ENCODE data around the gene PGM2. TPM values are rescaled to one million over a fixed set of nuclear protein-coding genes. Genes with fewer than 3 reads are reported as not detected.

PGM2 gene
- total RNA-seq, 4 donors from 2014 or later = 13.7 to 24.3 (median 15.5) TPM

GRCh38 chr4:37882665-37883296 lies 56.3 kb downstream of the PGM2 start:
- DNase-seq (ENCODE audit: low spot score in 2 of 2) = no peak
- 37% methylated on average over 4 of the region's 4 CpGs for WGBS, 2 donors
- TF ChIP-seq EP300 (IDR thresholded peaks at IDR 0.05) (no peak), CTCF (IDR thresholded peaks at IDR 0.05) (no peak), POLR2A (IDR thresholded peaks at IDR 0.05) (no peak)
- Histone ChIP-seq H3K27me3 (no peaks in the 10 kb centered on the region), H3K36me3 (no peaks in the 10 kb centered on the region), H3K4me1 (peaks cover 0 to 3% (median 0%) of the 10 kb centered on the region in 4 donors), H3K4me3 (no peak overlapping the region), H3K9me3 (no peaks in the 10 kb centered on the region), H3K27ac (no peak overlapping the region)

- no peaks in the 10 kb centered on the region for H3K36me3 ChIP-seq
- no peak for DNase-seq (ENCODE audit: low spot score in 2 of 2)
- no peak overlapping the region for H3K27ac ChIP-seq
- H3K4me3 ChIP-seq = no peak overlapping the region
- no peak for TF ChIP-seq EP300 (IDR thresholded peaks at IDR 0.05)
- no peak for TF ChIP-seq POLR2A (IDR thresholded peaks at IDR 0.05)
- TF ChIP-seq CTCF (IDR thresholded peaks at IDR 0.05) = no peak
- WGBS, 2 donors = 86 to 90% methylated on average over 3 of the region's 3 CpGs
- H3K4me1 ChIP-seq = peaks cover 0 to 4% (median 1%) of the 10 kb centered on the region in 4 donors
- H3K9me3 ChIP-seq = no peaks in the 10 kb centered on the region
- no peaks in the 10 kb centered on the region for H3K27me3 ChIP-seq
These were observed 58.5 kb downstream of the PGM2 start for GRCh38 chr4:37884855-37885487.

- peaks cover 0 to 10% (median 4%) of the 10 kb centered on the region in 4 donors for H3K4me1 ChIP-seq
- no peak overlapping the region for H3K4me3 ChIP-seq
- WGBS, 2 donors = 65 to 70% methylated on average over 8 of the region's 8 CpGs
- DNase-seq (ENCODE audit: low spot score in 2 of 2) = no peak
- H3K27ac ChIP-seq = no peak overlapping the region
- no peaks in the 10 kb centered on the region for H3K9me3 ChIP-seq
- TF ChIP-seq POLR2A (IDR thresholded peaks at IDR 0.05) = no peak
- TF ChIP-seq EP300 (IDR thresholded peaks at IDR 0.05) = no peak
- TF ChIP-seq CTCF (IDR thresholded peaks at IDR 0.05) = no peak
- H3K36me3 ChIP-seq = no peaks in the 10 kb centered on the region
- H3K27me3 ChIP-seq = peaks cover 0 to 5% of the 10 kb centered on the region in 2 donors
These were observed 59.0 kb downstream of the PGM2 start for GRCh38 chr4:37885496-37885895.

GRCh38 chr4:37889849-37890800 lies 63.6 kb downstream of the PGM2 start:
- TF ChIP-seq CTCF (IDR thresholded peaks at IDR 0.05) = peak in 4 of 5 experiments; percentile 14 to 28 (median 21)
- no peak for TF ChIP-seq POLR2A (IDR thresholded peaks at IDR 0.05)
- peak in 1 of 2 donors; percentile 34 for TF ChIP-seq EP300 (IDR thresholded peaks at IDR 0.05)
- no peaks in the 10 kb centered on the region for H3K9me3 ChIP-seq
- WGBS, 2 donors = 7 to 10% methylated on average over 49 to 52 of the region's 63 CpGs
- peaks cover 0 to 31% (median 11%) of the 10 kb centered on the region in 4 donors for H3K4me1 ChIP-seq
- DNase-seq (ENCODE audit: low spot score in 2 of 2) = peak in 1 of 2 donors; percentile 23
- no peaks in the 10 kb centered on the region for H3K36me3 ChIP-seq
- peak overlapping the region; percentile 10 to 90 (median 74) for H3K27ac ChIP-seq
- peak overlapping the region; percentile 51 to 97 (median 81) for H3K4me3 ChIP-seq
- H3K27me3 ChIP-seq = peaks cover 0 to 11% of the 10 kb centered on the region in 2 donors

All from tibial nerve (tissue), 4 donors.